Measurements from ENCODE around the gene DDHD1.
A peak's percentile ranks its signal among the peaks of the same experiment; 100 is the strongest.
"Not testable (repeated sequence)": the region's sequence is repeated elsewhere in the genome, so short reads cannot be mapped to it uniquely, and the experiment has no call there.

DDHD1 gene

GRCh38 chr14:53186532-53186931, 33.4 kb upstream of the DDHD1 start:
- H3K4me3 ChIP-seq (ENCODE audit: low read length) = no peak overlapping the region
- no peak for TF ChIP-seq CTCF (conservative IDR thresholded peaks at IDR 0.05; ENCODE audit: low read depth, low read length)
- no peak for DNase-seq (ENCODE audit: low read depth)

DNA sequence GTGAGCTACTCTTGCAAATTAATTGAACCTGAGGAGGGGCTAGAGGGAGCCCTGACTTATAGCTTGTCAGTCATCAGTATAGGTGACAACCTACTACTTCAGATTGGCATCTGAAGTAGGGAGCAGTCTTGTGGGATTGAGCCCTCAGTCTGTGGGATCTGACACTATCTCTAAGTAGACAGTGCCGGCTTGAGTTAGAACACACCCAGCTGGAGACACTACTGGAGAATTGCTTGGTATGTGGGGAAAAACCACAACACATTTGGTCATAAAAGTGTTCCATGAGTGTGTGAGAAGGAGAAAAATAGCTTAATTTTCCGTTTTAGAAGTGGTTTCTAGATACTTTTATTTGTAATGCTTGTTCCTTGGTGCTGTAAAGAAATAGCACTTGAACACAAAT, 30.5 kb upstream of the DDHD1 start:
- TF ChIP-seq CTCF (conservative IDR thresholded peaks at IDR 0.05; ENCODE audit: low read depth, low read length) = no peak
- no peak overlapping the region for H3K4me3 ChIP-seq (ENCODE audit: low read length)
- DNase-seq (ENCODE audit: low read depth) = no peak

- H3K4me3 ChIP-seq (ENCODE audit: low read length) = no peak overlapping the region
- no peak for DNase-seq (ENCODE audit: low read depth)
- TF ChIP-seq CTCF (conservative IDR thresholded peaks at IDR 0.05; ENCODE audit: low read depth, low read length) = no peak
Measured at GRCh38 chr14:53183056-53183455, 29.9 kb upstream of the DDHD1 start.

- not testable (repeated sequence) for DNase-seq (ENCODE audit: low read depth); H3K4me3 ChIP-seq (ENCODE audit: low read length)
Measured at GRCh38 chr14:53181463-53182081, 28.4 kb upstream of the DDHD1 start.

DNA sequence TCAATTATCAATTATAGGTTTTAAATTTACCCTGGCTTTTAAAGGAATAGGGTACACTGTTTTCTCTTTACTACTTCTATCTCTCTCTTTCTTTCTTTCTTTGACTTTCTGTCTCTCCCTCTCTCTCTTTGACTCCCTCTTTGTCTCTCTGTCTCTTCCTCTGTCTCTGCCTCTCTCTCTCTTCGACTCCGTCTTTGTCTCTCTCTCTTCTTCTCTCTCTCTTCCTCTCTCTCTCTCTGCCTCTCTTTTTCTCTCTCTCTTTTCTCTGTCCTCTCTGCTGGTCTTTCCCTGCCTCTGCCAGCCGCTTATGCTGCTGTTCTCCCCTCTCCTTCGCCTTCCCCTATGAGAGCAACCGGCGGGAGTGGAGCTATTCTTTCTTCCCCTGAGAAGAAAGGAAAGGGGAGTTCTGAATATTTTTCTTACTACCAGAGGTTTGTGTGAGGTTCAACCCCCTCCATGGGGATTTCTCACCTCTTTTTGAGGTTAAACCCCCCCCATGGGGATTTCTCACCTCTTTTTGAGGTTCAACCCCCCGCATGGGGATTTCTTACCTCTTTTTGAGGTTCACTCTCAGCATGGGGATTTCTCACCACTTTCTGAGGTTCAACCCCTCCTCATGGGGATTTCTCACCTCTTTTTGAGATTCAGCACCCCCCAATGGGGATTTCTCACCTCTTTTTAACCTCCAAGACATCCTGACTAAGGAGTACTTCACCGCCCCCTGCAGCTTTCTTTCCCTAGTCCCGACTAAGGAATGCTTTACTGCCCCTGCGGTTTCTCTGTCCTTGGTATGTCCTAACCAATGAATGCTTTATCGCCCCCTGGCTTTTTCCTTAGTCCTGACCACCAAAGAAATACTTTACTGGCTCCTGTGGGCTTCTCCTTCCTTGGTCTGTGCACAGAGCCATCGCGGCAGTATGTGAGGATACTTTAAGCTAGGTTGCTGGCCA, 27.4 kb upstream of the DDHD1 start:
- DNase-seq (ENCODE audit: low read depth) = peak; percentile 0
- peak; percentile 22 for TF ChIP-seq CTCF (conservative IDR thresholded peaks at IDR 0.05; ENCODE audit: low read depth, low read length)
- no peak overlapping the region for H3K4me3 ChIP-seq (ENCODE audit: low read length)

DNA sequence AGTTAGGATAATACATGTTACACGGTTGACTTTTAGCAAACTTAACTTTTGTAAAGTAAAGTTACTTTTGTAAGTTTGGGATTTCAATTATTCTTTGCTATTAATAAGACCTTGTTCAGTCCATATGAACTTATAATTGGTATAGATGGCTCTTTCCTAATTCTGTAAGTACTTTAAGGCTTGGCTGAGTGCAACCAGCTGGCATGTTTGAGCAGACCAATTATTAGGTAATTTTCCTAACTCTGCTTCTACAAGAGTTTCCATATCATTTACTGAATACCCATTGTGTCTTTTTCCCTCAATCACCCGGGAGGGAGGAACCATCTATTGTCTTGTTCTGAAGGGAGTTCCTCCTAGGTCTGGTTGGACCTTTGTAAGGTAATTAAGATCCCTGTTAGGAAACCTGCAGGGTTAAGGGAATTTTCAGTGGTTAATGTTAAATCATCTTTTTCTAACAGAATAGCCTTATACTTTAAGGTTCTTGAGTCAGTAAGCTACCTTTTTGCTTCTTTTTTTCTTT, 26.4 kb upstream of the DDHD1 start:
- not testable (repeated sequence) for DNase-seq (ENCODE audit: low read depth); H3K4me3 ChIP-seq (ENCODE audit: low read length)

- no peak for TF ChIP-seq CTCF (conservative IDR thresholded peaks at IDR 0.05; ENCODE audit: low read depth, low read length)
- DNase-seq (ENCODE audit: low read depth) = no peak
- H3K4me3 ChIP-seq (ENCODE audit: low read length) = no peak overlapping the region
Measured at GRCh38 chr14:53175375-53175774, 22.3 kb upstream of the DDHD1 start.

DNA sequence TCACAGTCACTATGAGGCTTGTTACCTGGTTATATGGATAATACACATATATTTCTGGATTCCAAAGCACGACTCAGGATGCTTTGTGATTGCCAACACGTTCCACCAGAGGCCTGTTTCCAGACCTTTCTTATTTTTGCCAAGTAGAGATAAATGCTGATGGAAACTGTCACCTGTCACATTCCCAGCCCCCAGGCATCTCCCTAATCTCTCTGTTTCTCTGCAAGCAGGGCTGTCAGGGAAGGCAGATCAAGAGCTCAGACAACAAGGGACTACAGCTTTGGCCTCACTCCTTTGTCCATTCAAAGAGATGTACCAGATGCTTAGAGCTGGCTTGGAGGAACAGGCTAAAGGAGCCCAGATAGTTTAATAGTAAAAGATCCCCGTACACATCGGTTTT, 21.8 kb upstream of the DDHD1 start:
- H3K4me3 ChIP-seq (ENCODE audit: low read length) = no peak overlapping the region
- no peak for TF ChIP-seq CTCF (conservative IDR thresholded peaks at IDR 0.05; ENCODE audit: low read depth, low read length)
- DNase-seq (ENCODE audit: low read depth) = no peak

Measured in retinal pigment epithelial cell (primary cell).